Measurements from ENCODE around the gene PID1. TPM values are rescaled to one million over a fixed set of nuclear protein-coding genes. Genes with fewer than 3 reads are reported as not detected.

Gene PID1
- total RNA-seq, 1 experiment from 2014 or later = 0.31 TPM

DNA sequence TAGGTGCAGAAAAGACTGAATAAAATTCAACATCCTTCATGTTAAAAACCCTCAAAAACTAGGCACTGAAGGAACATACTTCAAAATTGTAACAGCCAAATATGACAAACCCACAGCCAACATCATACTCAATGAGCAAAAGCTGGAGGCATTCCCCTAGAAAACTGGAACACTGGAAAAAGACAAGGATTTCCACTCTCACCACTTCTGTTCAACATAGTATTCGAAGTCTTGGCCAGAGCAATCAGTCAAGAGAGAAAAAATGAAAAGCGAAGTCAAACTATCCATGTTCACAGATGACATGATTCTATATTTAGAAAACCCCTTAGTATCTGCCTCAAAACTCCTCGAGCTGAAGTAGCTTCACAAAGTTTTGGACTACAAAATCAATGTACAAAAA, 282.3 kb downstream of the PID1 start:
- Mint-ChIP-seq H3K4me3 (ENCODE audit: low read depth, unreplicated experiment) (no peak overlapping the region), H3K4me1 (ENCODE audit: low read depth, unreplicated experiment) (no peaks in the 10 kb centered on the region), H3K27me3 (ENCODE audit: unreplicated experiment) (no peaks in the 10 kb centered on the region), H3K27ac (ENCODE audit: unreplicated experiment) (no peak overlapping the region), H3K36me3 (ENCODE audit: insufficient read depth, unreplicated experiment) (no peaks in the 10 kb centered on the region), H3K9me3 (ENCODE audit: low read depth, unreplicated experiment) (peaks cover 20% of the 10 kb centered on the region)
- no peak for DNase-seq
- CTCF ChIA-PET = no interaction called here
- intact Hi-C loops (cut with micrococcal nuclease; ENCODE audit: unreplicated experiment) = no loop called here
- TF ChIP-seq, protein P1, sequence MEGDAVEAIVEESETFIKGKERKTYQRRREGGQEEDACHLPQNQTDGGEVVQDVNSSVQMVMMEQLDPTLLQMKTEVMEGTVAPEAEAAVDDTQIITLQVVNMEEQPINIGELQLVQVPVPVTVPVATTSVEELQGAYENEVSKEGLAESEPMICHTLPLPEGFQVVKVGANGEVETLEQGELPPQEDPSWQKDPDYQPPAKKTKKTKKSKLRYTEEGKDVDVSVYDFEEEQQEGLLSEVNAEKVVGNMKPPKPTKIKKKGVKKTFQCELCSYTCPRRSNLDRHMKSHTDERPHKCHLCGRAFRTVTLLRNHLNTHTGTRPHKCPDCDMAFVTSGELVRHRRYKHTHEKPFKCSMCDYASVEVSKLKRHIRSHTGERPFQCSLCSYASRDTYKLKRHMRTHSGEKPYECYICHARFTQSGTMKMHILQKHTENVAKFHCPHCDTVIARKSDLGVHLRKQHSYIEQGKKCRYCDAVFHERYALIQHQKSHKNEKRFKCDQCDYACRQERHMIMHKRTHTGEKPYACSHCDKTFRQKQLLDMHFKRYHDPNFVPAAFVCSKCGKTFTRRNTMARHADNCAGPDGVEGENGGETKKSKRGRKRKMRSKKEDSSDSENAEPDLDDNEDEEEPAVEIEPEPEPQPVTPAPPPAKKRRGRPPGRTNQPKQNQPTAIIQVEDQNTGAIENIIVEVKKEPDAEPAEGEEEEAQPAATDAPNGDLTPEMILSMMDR (IDR thresholded peaks at IDR 0.05; ENCODE audit: unreplicated experiment) = no peak
- no TSS peak for BruUV-seq (replicated peaks)

- DNase-seq = no peak
- no peaks in the 10 kb centered on the region for H3K36me3 Mint-ChIP-seq (ENCODE audit: insufficient read depth, unreplicated experiment)
- no peak overlapping the region for H3K27ac Mint-ChIP-seq (ENCODE audit: unreplicated experiment)
- intact Hi-C loops (cut with micrococcal nuclease; ENCODE audit: unreplicated experiment) = no loop called here
- H3K9me3 Mint-ChIP-seq (ENCODE audit: low read depth, unreplicated experiment) = peaks cover 18% of the 10 kb centered on the region
- no peaks in the 10 kb centered on the region for H3K4me1 Mint-ChIP-seq (ENCODE audit: low read depth, unreplicated experiment)
- no peak overlapping the region for H3K4me3 Mint-ChIP-seq (ENCODE audit: low read depth, unreplicated experiment)
- TF ChIP-seq, protein P1 (IDR thresholded peaks at IDR 0.05; ENCODE audit: unreplicated experiment) = no peak
- no TSS peak for BruUV-seq (replicated peaks)
- no peaks in the 10 kb centered on the region for H3K27me3 Mint-ChIP-seq (ENCODE audit: unreplicated experiment)
- CTCF ChIA-PET = no interaction called here
Measured at GRCh38 chr2:228987441-228988155, 283.5 kb downstream of the PID1 start.

- H3K4me3 Mint-ChIP-seq (ENCODE audit: low read depth, unreplicated experiment) = no peak overlapping the region
- intact Hi-C loops (cut with micrococcal nuclease; ENCODE audit: unreplicated experiment) = no loop called here
- no peaks in the 10 kb centered on the region for H3K36me3 Mint-ChIP-seq (ENCODE audit: insufficient read depth, unreplicated experiment)
- DNase-seq = no peak
- BruUV-seq (replicated peaks) = no TSS peak
- TF ChIP-seq, protein P1 (IDR thresholded peaks at IDR 0.05; ENCODE audit: unreplicated experiment) = no peak
- no peaks in the 10 kb centered on the region for H3K4me1 Mint-ChIP-seq (ENCODE audit: low read depth, unreplicated experiment)
- CTCF ChIA-PET = no interaction called here
- peaks cover 18% of the 10 kb centered on the region for H3K9me3 Mint-ChIP-seq (ENCODE audit: low read depth, unreplicated experiment)
- no peaks in the 10 kb centered on the region for H3K27me3 Mint-ChIP-seq (ENCODE audit: unreplicated experiment)
- no peak overlapping the region for H3K27ac Mint-ChIP-seq (ENCODE audit: unreplicated experiment)
Measured at GRCh38 chr2:228986961-228987360, 284.1 kb downstream of the PID1 start.

- DNase-seq = no peak
- Mint-ChIP-seq H3K9me3 (ENCODE audit: low read depth, unreplicated experiment) (peaks cover 18% of the 10 kb centered on the region), H3K36me3 (ENCODE audit: insufficient read depth, unreplicated experiment) (no peaks in the 10 kb centered on the region), H3K27me3 (ENCODE audit: unreplicated experiment) (no peaks in the 10 kb centered on the region), H3K4me3 (ENCODE audit: low read depth, unreplicated experiment) (no peak overlapping the region), H3K27ac (ENCODE audit: unreplicated experiment) (no peak overlapping the region), H3K4me1 (ENCODE audit: low read depth, unreplicated experiment) (no peaks in the 10 kb centered on the region)
- intact Hi-C loops (cut with micrococcal nuclease; ENCODE audit: unreplicated experiment) = no loop called here
- BruUV-seq (replicated peaks) = no TSS peak
- CTCF ChIA-PET = no interaction called here
- TF ChIP-seq, protein P1 (IDR thresholded peaks at IDR 0.05; ENCODE audit: unreplicated experiment) = no peak
Measured at GRCh38 chr2:228983700-228984099, 287.4 kb downstream of the PID1 start.

Data from Calu3 (cell line).